PC-3 (cell line): ENCODE results near the gene ARHGAP22. TPM values are rescaled to one million over a fixed set of nuclear protein-coding genes. Genes with fewer than 3 reads are reported as not detected.

Experiments
- ATAC-seq: fragments of 200-7000 bp; cut with Tn5 transposase; 2 replicates; pipeline ENCODE4 v1.9.1; 2020; ENCODE audit warnings: mild to moderate bottlenecking, moderate library complexity
- BruUV-seq: library from RNA; stranded (reverse); fragments of 400-500 nt; replicated peaks from 2 replicates; lab custom pipeline; 2021; lab: Mats Ljungman, UMichigan
- CTCF ChIA-PET: fragments of 300-600 bp; sonication (Branson Sonifier 250); formaldehyde crosslinking; loops from one replicate; lab custom pipeline; 2022; ENCODE audit warnings: antibody characterized with exemption; lab: Charles Lee
- POLR2A ChIA-PET: fragments of 300-600 bp; sonication (Branson Sonifier 250); formaldehyde crosslinking; loops from one replicate; lab custom pipeline; 2022; ENCODE audit warnings: antibody characterized with exemption; ENCODE audit not compliant: unreplicated experiment; lab: Charles Lee
- DNase-seq: peaks from one replicate; pipeline ENCODE4 v3.0.0-alpha.2; 2015
- H2AFZ ChIP-seq: fragments of 300-600 bp; sonication (generic); 2 replicates; pipeline ENCODE4 v1.6.0; 2016; ENCODE audit warnings: antibody characterized with exemption, low read length
- H3F3A ChIP-seq: fragments of 300-600 bp; sonication (generic); one replicate; pipeline ENCODE4 v1.6.0; 2017; ENCODE audit warnings: antibody characterized with exemption, low read length, control low read depth, mild to moderate bottlenecking; ENCODE audit not compliant: unreplicated experiment
- H3K27ac ChIP-seq: fragments of 300-600 bp; sonication (generic); 2 replicates; pipeline ENCODE4 v1.5.1; 2016; ENCODE audit warnings: mild to moderate bottlenecking, low read length
- H3K27me3 ChIP-seq: fragments of 300-600 bp; sonication (generic); 2 replicates; pipeline ENCODE4 v1.6.1; 2016; ENCODE audit warnings: low read length, mixed read lengths
- H3K36me3 ChIP-seq: fragments of 300-600 bp; sonication (generic); 2 replicates; pipeline ENCODE4 v1.6.1; 2016; ENCODE audit warnings: low read depth, mixed run types, low read length, mixed read lengths
- H3K4me1 ChIP-seq: fragments of 300-600 bp; sonication (generic); 2 replicates; pipeline ENCODE4 v1.5.1; 2016; ENCODE audit warnings: low read length; ENCODE audit not compliant: insufficient read depth
- H3K4me2 ChIP-seq: fragments of 300-600 bp; sonication (generic); 2 replicates; pipeline ENCODE4 v1.6.0; 2016; ENCODE audit warnings: low read length
- H3K4me3 ChIP-seq: fragments of 300-600 bp; sonication (generic); 2 replicates; pipeline ENCODE4 v1.5.1; 2016; ENCODE audit warnings: mild to moderate bottlenecking, low read length, mixed read lengths
- H3K79me2 ChIP-seq: fragments of 300-600 bp; sonication (generic); 2 replicates; pipeline ENCODE4 v1.6.1; 2017; ENCODE audit warnings: low read length, mixed read lengths
- H3K9ac ChIP-seq: fragments of 300-600 bp; sonication (generic); 2 replicates; pipeline ENCODE4 v1.6.0; 2016; ENCODE audit warnings: mild to moderate bottlenecking, low read length
- H3K9me2 ChIP-seq: fragments of 300-600 bp; sonication (generic); replicated peaks from 2 replicates; pipeline ENCODE4 v1.6.1; 2016; ENCODE audit warnings: mixed run types, low read length, mixed read lengths
- H3K9me3 ChIP-seq: fragments of 300-600 bp; sonication (generic); 2 replicates; pipeline ENCODE4 v1.6.1; 2016; ENCODE audit warnings: low read length, mixed read lengths
- H4K20me1 ChIP-seq: fragments of 300-600 bp; sonication (generic); 2 replicates; pipeline ENCODE4 v1.6.1; 2016; ENCODE audit warnings: low read length, mixed read lengths
- EZH2 ChIP-seq: fragments of 300-600 bp; sonication (generic); IDR thresholded peaks from one replicate; pipeline ENCODE4 v1.6.1; 2017; ENCODE audit warnings: antibody characterized with exemption, mild to moderate bottlenecking, low read length; ENCODE audit not compliant: unreplicated experiment
- EZH2phosphoT487 ChIP-seq: fragments of 300-600 bp; sonication (generic); IDR thresholded peaks from 2 replicates; pipeline ENCODE4 v1.6.1; 2018; ENCODE audit warnings: mild to moderate bottlenecking, antibody characterized with exemption, low read length, borderline replicate concordance
- intact Hi-C: fragments of 100-400 bp; cut with micrococcal nuclease; formaldehyde crosslinking; loops from 2 replicates; pipeline ENCODE4 v1.9.0; 2023
- total RNA-seq: library from RNA; depleted of rRNA; stranded (reverse); fragments of >200 nt; gene quantifications from 2 replicates; pipeline ENCODE4 v1.2.3, GENCODE V29; 2014
- TF ChIP-seq, protein P1 (sequence below): fragments of 300-600 bp; sonication (generic); conservative IDR thresholded peaks from 2 replicates; pipeline ENCODE4 v1.5.1; 2017; ENCODE audit warnings: antibody characterized with exemption, low read depth, mild to moderate bottlenecking, low read length

Gene ARHGAP22
- total RNA-seq, 1 experiment from 2014 or later = 12.2 TPM

DNA sequence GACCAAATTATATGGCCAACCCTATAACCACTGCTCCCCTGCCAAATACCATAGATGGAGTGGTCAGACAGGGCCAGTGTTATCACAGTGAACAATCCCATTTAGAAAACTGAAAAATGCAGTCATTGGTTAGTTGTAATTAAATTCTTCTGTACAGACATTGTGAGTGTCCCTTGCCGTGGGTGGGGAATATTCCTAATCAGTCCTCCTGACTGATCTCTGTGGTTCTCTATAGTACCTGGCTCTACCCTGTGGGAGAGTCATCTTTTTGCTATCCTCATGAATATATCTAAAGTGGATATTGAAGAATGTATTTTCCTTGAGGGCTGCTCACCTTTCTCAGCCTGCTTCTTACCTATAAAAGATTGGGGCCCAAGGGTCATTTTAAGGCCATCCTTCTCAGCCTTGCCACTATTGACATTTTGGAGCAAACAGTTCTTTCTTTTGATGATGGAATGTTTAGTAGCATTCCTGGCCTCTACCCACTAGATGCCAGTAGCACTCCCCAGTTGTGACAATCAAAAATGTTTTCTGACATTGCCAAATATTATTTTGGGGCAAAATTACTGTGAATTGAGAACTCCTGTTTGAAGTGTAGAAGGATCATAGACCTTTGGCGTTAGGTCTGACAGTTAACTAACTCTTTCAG lies 188.2 kb downstream of the ARHGAP22 start:
- Histone ChIP-seq H3K9me3 (peaks cover 3% of the 10 kb centered on the region; the same call in 1 of the 2 replicates), H3K4me2 (no peak overlapping the region), H3K79me2 (no peaks in the 10 kb centered on the region), H4K20me1 (no peaks in the 10 kb centered on the region), H3K36me3 (peaks cover 7% of the 10 kb centered on the region), H3K9ac (no peak overlapping the region), H2AFZ (no peak overlapping the region), H3K9me2 (no peaks in the 10 kb centered on the region), H3K27ac (no peak overlapping the region), H3K4me1 (peaks cover 5% of the 10 kb centered on the region; the same call in 1 of the 2 replicates), H3F3A (no peaks in the 10 kb centered on the region), H3K4me3 (no peak overlapping the region), H3K27me3 (no peaks in the 10 kb centered on the region; the same call in 1 of the 2 replicates)
- ChIA-PET CTCF (no interaction called here), POLR2A (no interaction called here)
- BruUV-seq = no TSS peak
- DNase-seq (no peak), ATAC-seq (peak; percentile 33; the same call in 1 of the 2 replicates)
- TF ChIP-seq EZH2 = no peak
- TF ChIP-seq, protein P1, sequence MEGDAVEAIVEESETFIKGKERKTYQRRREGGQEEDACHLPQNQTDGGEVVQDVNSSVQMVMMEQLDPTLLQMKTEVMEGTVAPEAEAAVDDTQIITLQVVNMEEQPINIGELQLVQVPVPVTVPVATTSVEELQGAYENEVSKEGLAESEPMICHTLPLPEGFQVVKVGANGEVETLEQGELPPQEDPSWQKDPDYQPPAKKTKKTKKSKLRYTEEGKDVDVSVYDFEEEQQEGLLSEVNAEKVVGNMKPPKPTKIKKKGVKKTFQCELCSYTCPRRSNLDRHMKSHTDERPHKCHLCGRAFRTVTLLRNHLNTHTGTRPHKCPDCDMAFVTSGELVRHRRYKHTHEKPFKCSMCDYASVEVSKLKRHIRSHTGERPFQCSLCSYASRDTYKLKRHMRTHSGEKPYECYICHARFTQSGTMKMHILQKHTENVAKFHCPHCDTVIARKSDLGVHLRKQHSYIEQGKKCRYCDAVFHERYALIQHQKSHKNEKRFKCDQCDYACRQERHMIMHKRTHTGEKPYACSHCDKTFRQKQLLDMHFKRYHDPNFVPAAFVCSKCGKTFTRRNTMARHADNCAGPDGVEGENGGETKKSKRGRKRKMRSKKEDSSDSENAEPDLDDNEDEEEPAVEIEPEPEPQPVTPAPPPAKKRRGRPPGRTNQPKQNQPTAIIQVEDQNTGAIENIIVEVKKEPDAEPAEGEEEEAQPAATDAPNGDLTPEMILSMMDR = peak; percentile 18; the same call in 1 of the 2 replicates
- intact Hi-C loops = loop anchor here (2.0 kb wide), 1 partner anchor 52 kb away; no protein-coding TSS in a partner anchor

GRCh38 chr10:48414778-48415177 lies 190.1 kb downstream of the ARHGAP22 start:
- intact Hi-C loops = no loop called here
- Histone ChIP-seq H3K9me3 (peaks cover 3% of the 10 kb centered on the region; the same call in 1 of the 2 replicates), H2AFZ (no peak overlapping the region), H4K20me1 (no peaks in the 10 kb centered on the region), H3K79me2 (no peaks in the 10 kb centered on the region), H3K4me1 (peaks cover 5% of the 10 kb centered on the region; the same call in 1 of the 2 replicates), H3K27me3 (no peaks in the 10 kb centered on the region), H3K4me2 (no peak overlapping the region), H3K4me3 (no peak overlapping the region), H3K9ac (no peak overlapping the region), H3K27ac (no peak overlapping the region), H3K9me2 (no peaks in the 10 kb centered on the region), H3K36me3 (peaks cover 13% of the 10 kb centered on the region), H3F3A (no peaks in the 10 kb centered on the region)
- ChIA-PET POLR2A (no interaction called here), CTCF (no interaction called here)
- ATAC-seq (peak; percentile 93), DNase-seq (peak; percentile 55)
- no TSS peak for BruUV-seq
- TF ChIP-seq, protein P1 = no peak
- no peak for TF ChIP-seq EZH2
- TF ChIP-seq EZH2phosphoT487 = no peak

GRCh38 chr10:48414160-48414559 lies 190.7 kb downstream of the ARHGAP22 start:
- H3K4me3 ChIP-seq = no peak overlapping the region
- no peak overlapping the region for H2AFZ ChIP-seq
- ATAC-seq (no peak), DNase-seq (no peak)
- H3K27me3 ChIP-seq = no peaks in the 10 kb centered on the region
- H3K27ac ChIP-seq = no peak overlapping the region
- H3K4me2 ChIP-seq = no peak overlapping the region
- TF ChIP-seq, protein P1 = no peak
- TF ChIP-seq EZH2 (no peak), EZH2phosphoT487 (no peak)
- peaks cover 3% of the 10 kb centered on the region; the same call in 1 of the 2 replicates for H3K9me3 ChIP-seq
- no peaks in the 10 kb centered on the region for H3K9me2 ChIP-seq
- POLR2A ChIA-PET = no interaction called here
- CTCF ChIA-PET = interaction anchor here (0.5 kb wide), 1 partner anchor 244 kb away, joined by 6 read pairs; no protein-coding TSS in a partner anchor
- H3K79me2 ChIP-seq = no peaks in the 10 kb centered on the region
- H4K20me1 ChIP-seq = no peaks in the 10 kb centered on the region
- no TSS peak for BruUV-seq
- intact Hi-C loops = no loop called here
- H3F3A ChIP-seq = no peaks in the 10 kb centered on the region
- no peak overlapping the region for H3K9ac ChIP-seq
- peaks cover 13% of the 10 kb centered on the region for H3K36me3 ChIP-seq
- peaks cover 5% of the 10 kb centered on the region; the same call in 1 of the 2 replicates for H3K4me1 ChIP-seq
